ENCODE data around the gene EXOSC2.

Gene EXOSC2

GRCh38 chr9:130693426-130694191 is at the start of gene EXOSC2:
TSS of gene EXOSC2 (plus strand) at chr9:130693780. CDS start at chr9:130693792, 12 bp downstream.
- peak; percentile 97 for DNase-seq (ENCODE audit: low read depth)

GRCh38 chr9:130651221-130651620 is 42.4 kb upstream of the EXOSC2 start:
- no peak for DNase-seq (ENCODE audit: low read depth)

GRCh38 chr9:130651752-130652151 is 41.8 kb upstream of the EXOSC2 start:
- no peak for DNase-seq (ENCODE audit: low read depth)

GRCh38 chr9:130654879-130655278 is 38.7 kb upstream of the EXOSC2 start:
- DNase-seq (ENCODE audit: low read depth), result no peak

- DNase-seq (ENCODE audit: low read depth), result no peak
These were observed 34.5 kb upstream of the EXOSC2 start for GRCh38 chr9:130658893-130659698.

GRCh38 chr9:130659699-130660248 is 33.8 kb upstream of the EXOSC2 start:
- DNase-seq (ENCODE audit: low read depth), result no peak

GRCh38 chr9:130660326-130660682 is 33.3 kb upstream of the EXOSC2 start:
- DNase-seq (ENCODE audit: low read depth), result no peak

GRCh38 chr9:130660683-130661450 is 32.7 kb upstream of the EXOSC2 start:
- DNase-seq (ENCODE audit: low read depth), result no peak

GRCh38 chr9:130661451-130662098 is 32.0 kb upstream of the EXOSC2 start:
- no peak for DNase-seq (ENCODE audit: low read depth)

GRCh38 chr9:130662099-130662969 is 31.2 kb upstream of the EXOSC2 start:
- DNase-seq (ENCODE audit: low read depth), result no peak

- DNase-seq (ENCODE audit: low read depth), result no peak
These were observed 30.7 kb upstream of the EXOSC2 start for GRCh38 chr9:130662970-130663257.

- DNase-seq (ENCODE audit: low read depth), result no peak
These were observed 30.2 kb upstream of the EXOSC2 start for GRCh38 chr9:130663258-130663976.

- no peak for DNase-seq (ENCODE audit: low read depth)
These were observed 29.7 kb upstream of the EXOSC2 start for GRCh38 chr9:130663977-130664250.

GRCh38 chr9:130664251-130665028 is 29.1 kb upstream of the EXOSC2 start, which contains the start of gene PRDM12:
TSS of gene PRDM12 (plus strand) at chr9:130664594. CDS start at chr9:130664654, 60 bp downstream.
- DNase-seq (ENCODE audit: low read depth), result no peak

GRCh38 chr9:130665029-130665430 is 28.6 kb upstream of the EXOSC2 start:
- no peak for DNase-seq (ENCODE audit: low read depth)

- DNase-seq (ENCODE audit: low read depth), result no peak
These were observed 27.9 kb upstream of the EXOSC2 start for GRCh38 chr9:130665431-130666392.

GRCh38 chr9:130666393-130667119 is 27.0 kb upstream of the EXOSC2 start:
- no peak for DNase-seq (ENCODE audit: low read depth)

GRCh38 chr9:130667120-130667435 is 26.5 kb upstream of the EXOSC2 start:
- no peak for DNase-seq (ENCODE audit: low read depth)

Measured in amniotic epithelial cell (primary cell).